Measurements from ENCODE around the gene PCLO. TPM values are rescaled to one million over a fixed set of nuclear protein-coding genes. Genes with fewer than 3 reads are reported as not detected.
A peak's percentile ranks its signal among the peaks of the same experiment; 100 is the strongest.

PCLO gene
- total RNA-seq, 1 experiment from 2014 or later, result 7.5 TPM

DNA sequence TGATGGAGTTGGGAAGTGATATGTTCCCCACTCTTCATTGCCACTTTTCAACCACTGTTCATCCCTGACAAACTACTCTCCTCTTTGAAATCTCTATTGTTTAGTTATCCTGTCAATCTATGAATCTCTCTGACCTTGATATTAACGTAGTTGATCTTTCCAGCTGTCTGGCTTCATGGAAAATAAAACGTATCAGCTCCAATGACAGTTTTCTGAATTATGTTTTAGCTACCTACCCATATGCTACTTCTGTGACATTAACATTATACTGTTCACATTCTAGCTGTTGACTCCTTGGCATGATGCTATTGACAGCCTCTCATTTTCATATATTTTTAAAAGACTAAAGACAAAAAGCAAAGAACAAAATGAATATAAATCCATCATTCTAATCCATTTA is 53.3 kb downstream of the PCLO start:
- no peaks in the 10 kb centered on the region for H3K9me3 ChIP-seq (ENCODE audit: low read length)
- POLR2A ChIA-PET (ENCODE audit: unreplicated experiment), result no interaction called here
- TF ChIP-seq EZH2phosphoT487 (IDR thresholded peaks at IDR 0.05; ENCODE audit: borderline replicate concordance, low read length), result no peak
- TF ChIP-seq EZH2 (IDR thresholded peaks at IDR 0.05; ENCODE audit: low read length, unreplicated experiment), result no peak
- H3K9me2 ChIP-seq (replicated peaks; ENCODE audit: low read length), result no peaks in the 10 kb centered on the region
- no TSS peak for BruUV-seq (replicated peaks)
- DNase-seq, result no peak
- no peaks in the 10 kb centered on the region for H3K79me2 ChIP-seq (ENCODE audit: low read length)
- ATAC-seq, result no peak
- H3K4me1 ChIP-seq (ENCODE audit: insufficient read depth, low read length), result no peaks in the 10 kb centered on the region
- no peaks in the 10 kb centered on the region for H4K20me1 ChIP-seq (ENCODE audit: low read length)
- H3K27ac ChIP-seq (ENCODE audit: low read length), result no peak overlapping the region
- no peaks in the 10 kb centered on the region for H3K36me3 ChIP-seq (ENCODE audit: low read depth, low read length)
- no peaks in the 10 kb centered on the region for H3F3A ChIP-seq (ENCODE audit: low read length, unreplicated experiment)
- no peak overlapping the region for H3K4me3 ChIP-seq (ENCODE audit: low read length)
- H2AFZ ChIP-seq (ENCODE audit: low read length), result no peak overlapping the region
- intact Hi-C loops (cut with micrococcal nuclease), result no loop called here
- no peaks in the 10 kb centered on the region for H3K27me3 ChIP-seq (ENCODE audit: low read length)
- CTCF ChIA-PET, result no interaction called here
- H3K4me2 ChIP-seq (ENCODE audit: low read length), result no peak overlapping the region
- H3K9ac ChIP-seq (ENCODE audit: low read length), result no peak overlapping the region

GRCh38 chr7:83105948-83106347 is 56.7 kb downstream of the PCLO start:
- CTCF ChIA-PET, result no interaction called here
- ATAC-seq, result peak; percentile 27; the same call in 1 of the 2 replicates

DNA sequence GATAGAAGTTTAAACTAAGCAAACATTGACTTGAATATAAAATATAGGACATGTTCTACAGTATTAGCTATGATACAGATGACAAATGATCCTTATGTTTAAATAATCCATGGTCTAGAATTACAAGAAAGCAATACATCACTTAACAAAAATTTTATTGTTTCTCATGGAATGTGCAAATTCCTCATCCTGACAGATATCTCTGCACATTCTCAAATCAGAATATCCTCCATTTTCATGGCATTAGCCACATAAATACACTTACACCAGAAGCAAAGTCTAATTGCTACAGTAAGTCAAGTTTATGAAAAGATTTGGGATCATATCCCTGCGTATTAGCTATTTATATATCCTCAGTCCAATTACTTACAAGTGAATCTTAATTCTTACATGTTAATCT is 57.6 kb downstream of the PCLO start:
- intact Hi-C loops (cut with micrococcal nuclease), result no loop called here
- Histone ChIP-seq H3K9ac (ENCODE audit: low read length) (no peak overlapping the region), H3K9me2 (replicated peaks; ENCODE audit: low read length) (no peaks in the 10 kb centered on the region), H3K27me3 (ENCODE audit: low read length) (no peaks in the 10 kb centered on the region), H3K36me3 (ENCODE audit: low read depth, low read length) (no peaks in the 10 kb centered on the region), H3K4me3 (ENCODE audit: low read length) (no peak overlapping the region), H3K79me2 (ENCODE audit: low read length) (no peaks in the 10 kb centered on the region), H4K20me1 (ENCODE audit: low read length) (no peaks in the 10 kb centered on the region), H3K9me3 (ENCODE audit: low read length) (no peaks in the 10 kb centered on the region), H3K4me2 (ENCODE audit: low read length) (no peak overlapping the region), H3K27ac (ENCODE audit: low read length) (no peak overlapping the region), H3F3A (ENCODE audit: low read length, unreplicated experiment) (no peaks in the 10 kb centered on the region), H3K4me1 (ENCODE audit: insufficient read depth, low read length) (no peaks in the 10 kb centered on the region), H2AFZ (ENCODE audit: low read length) (no peak overlapping the region)
- no peak for ATAC-seq
- ChIA-PET CTCF (no interaction called here), POLR2A (ENCODE audit: unreplicated experiment) (no interaction called here)
- no peak for DNase-seq
- TF ChIP-seq EZH2phosphoT487 (IDR thresholded peaks at IDR 0.05; ENCODE audit: borderline replicate concordance, low read length) (no peak), EZH2 (IDR thresholded peaks at IDR 0.05; ENCODE audit: low read length, unreplicated experiment) (no peak)
- TF ChIP-seq, protein P1, sequence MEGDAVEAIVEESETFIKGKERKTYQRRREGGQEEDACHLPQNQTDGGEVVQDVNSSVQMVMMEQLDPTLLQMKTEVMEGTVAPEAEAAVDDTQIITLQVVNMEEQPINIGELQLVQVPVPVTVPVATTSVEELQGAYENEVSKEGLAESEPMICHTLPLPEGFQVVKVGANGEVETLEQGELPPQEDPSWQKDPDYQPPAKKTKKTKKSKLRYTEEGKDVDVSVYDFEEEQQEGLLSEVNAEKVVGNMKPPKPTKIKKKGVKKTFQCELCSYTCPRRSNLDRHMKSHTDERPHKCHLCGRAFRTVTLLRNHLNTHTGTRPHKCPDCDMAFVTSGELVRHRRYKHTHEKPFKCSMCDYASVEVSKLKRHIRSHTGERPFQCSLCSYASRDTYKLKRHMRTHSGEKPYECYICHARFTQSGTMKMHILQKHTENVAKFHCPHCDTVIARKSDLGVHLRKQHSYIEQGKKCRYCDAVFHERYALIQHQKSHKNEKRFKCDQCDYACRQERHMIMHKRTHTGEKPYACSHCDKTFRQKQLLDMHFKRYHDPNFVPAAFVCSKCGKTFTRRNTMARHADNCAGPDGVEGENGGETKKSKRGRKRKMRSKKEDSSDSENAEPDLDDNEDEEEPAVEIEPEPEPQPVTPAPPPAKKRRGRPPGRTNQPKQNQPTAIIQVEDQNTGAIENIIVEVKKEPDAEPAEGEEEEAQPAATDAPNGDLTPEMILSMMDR (conservative IDR thresholded peaks at IDR 0.05; ENCODE audit: low read depth, low read length), result no peak
- no TSS peak for BruUV-seq (replicated peaks)

More at GRCh38 chr7:83105948-83106347, 56.7 kb downstream of the PCLO start:
- Histone ChIP-seq H3K79me2 (ENCODE audit: low read length) (no peaks in the 10 kb centered on the region), H3K9me3 (ENCODE audit: low read length) (no peaks in the 10 kb centered on the region), H3K9me2 (replicated peaks; ENCODE audit: low read length) (no peaks in the 10 kb centered on the region), H4K20me1 (ENCODE audit: low read length) (no peaks in the 10 kb centered on the region), H3K36me3 (ENCODE audit: low read depth, low read length) (no peaks in the 10 kb centered on the region), H3K9ac (ENCODE audit: low read length) (no peak overlapping the region), H3F3A (ENCODE audit: low read length, unreplicated experiment) (no peaks in the 10 kb centered on the region), H2AFZ (ENCODE audit: low read length) (no peak overlapping the region), H3K4me2 (ENCODE audit: low read length) (no peak overlapping the region), H3K4me3 (ENCODE audit: low read length) (no peak overlapping the region), H3K27me3 (ENCODE audit: low read length) (no peaks in the 10 kb centered on the region), H3K4me1 (ENCODE audit: insufficient read depth, low read length) (no peaks in the 10 kb centered on the region), H3K27ac (ENCODE audit: low read length) (no peak overlapping the region)
- no peak for DNase-seq
- TF ChIP-seq EZH2phosphoT487 (IDR thresholded peaks at IDR 0.05; ENCODE audit: borderline replicate concordance, low read length) (no peak), EZH2 (IDR thresholded peaks at IDR 0.05; ENCODE audit: low read length, unreplicated experiment) (no peak)
- TF ChIP-seq, protein P1 (conservative IDR thresholded peaks at IDR 0.05; ENCODE audit: low read depth, low read length), result no peak
- BruUV-seq (replicated peaks), result no TSS peak
- intact Hi-C loops (cut with micrococcal nuclease), result no loop called here
- POLR2A ChIA-PET (ENCODE audit: unreplicated experiment), result no interaction called here
